Measurements from ENCODE around the gene NAALADL2.
"Not testable (repeated sequence)": the region's sequence is repeated elsewhere in the genome, so short reads cannot be mapped to it uniquely, and the experiment has no call there.

NAALADL2 gene

GRCh38 chr3:175822766-175823491 lies 963.8 kb downstream of the NAALADL2 start:
- not testable (repeated sequence) for DNase-seq

GRCh38 chr3:175825016-175825580 lies 966.0 kb downstream of the NAALADL2 start:
- not testable (repeated sequence) for DNase-seq

- no peak for DNase-seq
Measured at GRCh38 chr3:175826759-175827158, 967.6 kb downstream of the NAALADL2 start.

- DNase-seq, result not testable (repeated sequence)
Measured at GRCh38 chr3:175829809-175830208, 970.7 kb downstream of the NAALADL2 start.

GRCh38 chr3:175835763-175836162 lies 976.6 kb downstream of the NAALADL2 start:
- DNase-seq, result not testable (repeated sequence)

GRCh38 chr3:175836617-175837016 lies 977.5 kb downstream of the NAALADL2 start:
- no peak for DNase-seq

- DNase-seq, result no peak
Measured at GRCh38 chr3:175837962-175838361, 978.8 kb downstream of the NAALADL2 start.

GRCh38 chr3:175839366-175840005 lies 980.4 kb downstream of the NAALADL2 start:
- no peak for DNase-seq

GRCh38 chr3:175851541-175851940 lies 992.4 kb downstream of the NAALADL2 start:
- no peak for DNase-seq

- no peak for DNase-seq
Measured at GRCh38 chr3:175852560-175852959, 993.4 kb downstream of the NAALADL2 start.

GRCh38 chr3:175857666-175858270 lies 998.6 kb downstream of the NAALADL2 start:
- no peak for DNase-seq

All from hippocampal formation (tissue), 2 donors.